BE2C (cell line): ENCODE results near the gene NFILZ.

Source experiments
- DNase-seq: peaks from one replicate; pipeline ENCODE4 v3.0.0-alpha.2; 2020
- H3K27me3 ChIP-seq: fragments of 250-450 bp; sonication (Bioruptor Pico); 2 replicates; pipeline ENCODE4 v1.5.1; 2020; ENCODE audit warnings: mild to moderate bottlenecking
- H3K36me3 ChIP-seq: fragments of 250-450 bp; sonication (Bioruptor Pico); 2 replicates; pipeline ENCODE4 v1.5.1; 2020; ENCODE audit warnings: mild to moderate bottlenecking
- H3K4me1 ChIP-seq: fragments of 250-450 bp; sonication (Bioruptor Pico); 2 replicates; pipeline ENCODE4 v1.5.1; 2020
- H3K4me3 ChIP-seq: 2 replicates; pipeline ENCODE4 v1.5.1; 2011; ENCODE audit warnings: low read depth, low read length
- H3K9me3 ChIP-seq: fragments of 250-450 bp; sonication (Bioruptor Pico); 2 replicates; pipeline ENCODE4 v1.5.1; 2020
- TF ChIP-seq, protein P1 (sequence below): IDR thresholded peaks from 2 replicates; pipeline ENCODE4 v1.5.1; 2012; ENCODE audit warnings: mild to moderate bottlenecking, low read depth, low read length

NFILZ gene

DNA sequence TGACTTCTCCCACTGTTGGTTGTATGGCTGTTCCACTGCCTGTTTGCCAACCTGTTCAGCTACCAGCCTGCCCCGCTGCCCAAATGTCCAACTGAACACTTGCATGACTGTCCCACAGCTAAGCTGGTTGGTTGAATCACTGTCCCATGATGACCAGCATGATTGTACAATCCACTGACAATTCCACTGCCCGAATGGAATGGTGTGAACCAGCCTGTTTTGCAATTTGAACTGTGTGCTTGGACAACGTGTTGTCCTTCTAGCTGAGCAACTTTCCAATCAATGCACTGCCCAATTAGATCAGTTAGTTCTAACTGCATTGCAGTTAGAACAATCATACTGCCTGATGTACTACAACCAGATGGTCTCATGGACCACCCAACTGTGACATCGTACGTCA lies 28.6 kb upstream of the NFILZ start:
- no peaks in the 10 kb centered on the region for H3K27me3 ChIP-seq
- TF ChIP-seq, protein P1, sequence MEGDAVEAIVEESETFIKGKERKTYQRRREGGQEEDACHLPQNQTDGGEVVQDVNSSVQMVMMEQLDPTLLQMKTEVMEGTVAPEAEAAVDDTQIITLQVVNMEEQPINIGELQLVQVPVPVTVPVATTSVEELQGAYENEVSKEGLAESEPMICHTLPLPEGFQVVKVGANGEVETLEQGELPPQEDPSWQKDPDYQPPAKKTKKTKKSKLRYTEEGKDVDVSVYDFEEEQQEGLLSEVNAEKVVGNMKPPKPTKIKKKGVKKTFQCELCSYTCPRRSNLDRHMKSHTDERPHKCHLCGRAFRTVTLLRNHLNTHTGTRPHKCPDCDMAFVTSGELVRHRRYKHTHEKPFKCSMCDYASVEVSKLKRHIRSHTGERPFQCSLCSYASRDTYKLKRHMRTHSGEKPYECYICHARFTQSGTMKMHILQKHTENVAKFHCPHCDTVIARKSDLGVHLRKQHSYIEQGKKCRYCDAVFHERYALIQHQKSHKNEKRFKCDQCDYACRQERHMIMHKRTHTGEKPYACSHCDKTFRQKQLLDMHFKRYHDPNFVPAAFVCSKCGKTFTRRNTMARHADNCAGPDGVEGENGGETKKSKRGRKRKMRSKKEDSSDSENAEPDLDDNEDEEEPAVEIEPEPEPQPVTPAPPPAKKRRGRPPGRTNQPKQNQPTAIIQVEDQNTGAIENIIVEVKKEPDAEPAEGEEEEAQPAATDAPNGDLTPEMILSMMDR, result no peak
- no peak overlapping the region for H3K4me3 ChIP-seq
- no peaks in the 10 kb centered on the region; the same call in 1 of the 2 replicates for H3K9me3 ChIP-seq
- no peaks in the 10 kb centered on the region for H3K4me1 ChIP-seq
- no peak for DNase-seq
- no peaks in the 10 kb centered on the region for H3K36me3 ChIP-seq

DNA sequence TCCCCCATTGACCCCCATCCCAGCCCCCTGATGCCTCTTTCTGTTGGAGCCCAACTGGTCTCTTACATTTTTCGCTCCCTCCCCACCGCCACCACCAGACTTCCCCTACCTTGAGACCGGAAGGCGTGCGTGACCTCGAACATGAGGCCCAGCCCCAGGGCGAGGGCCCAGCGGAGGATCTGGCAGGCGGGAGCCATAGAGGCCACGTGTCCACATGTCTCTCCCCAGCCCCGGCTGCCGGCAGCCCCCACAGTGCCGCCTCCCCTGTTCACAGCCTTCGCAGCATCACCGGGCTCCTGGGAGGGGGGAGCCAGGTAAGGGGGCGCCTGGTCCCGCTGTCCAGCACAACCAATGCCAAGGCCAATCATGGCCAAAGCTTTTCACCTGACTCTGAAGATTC lies 24.9 kb upstream of the NFILZ start:
- TF ChIP-seq, protein P1, result no peak
- Histone ChIP-seq H3K36me3 (no peaks in the 10 kb centered on the region), H3K4me3 (no peak overlapping the region), H3K27me3 (peaks cover 12% of the 10 kb centered on the region), H3K9me3 (no peaks in the 10 kb centered on the region; the same call in 1 of the 2 replicates), H3K4me1 (no peaks in the 10 kb centered on the region)
- no peak for DNase-seq

DNA sequence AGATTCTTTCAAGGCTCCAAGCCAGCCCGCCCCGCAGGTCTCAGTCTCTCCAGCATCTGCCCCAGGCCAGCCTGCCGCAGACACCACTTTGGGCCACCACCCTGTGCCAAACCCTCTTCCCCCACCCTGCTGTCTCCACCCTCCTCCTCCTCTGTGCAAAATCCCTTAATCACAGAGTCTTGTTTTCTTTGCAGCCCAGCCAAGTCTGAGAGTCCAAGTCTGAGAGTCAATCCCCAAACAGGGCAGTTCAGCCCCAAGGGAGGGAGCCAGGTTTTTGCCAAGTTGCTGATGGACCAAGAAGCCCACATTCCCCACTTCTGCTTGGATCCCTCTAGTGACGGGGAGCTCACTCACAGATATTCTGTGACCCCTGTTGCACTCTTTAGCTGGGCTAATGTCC lies 23.0 kb upstream of the NFILZ start:
- TF ChIP-seq, protein P1, result no peak

DNA sequence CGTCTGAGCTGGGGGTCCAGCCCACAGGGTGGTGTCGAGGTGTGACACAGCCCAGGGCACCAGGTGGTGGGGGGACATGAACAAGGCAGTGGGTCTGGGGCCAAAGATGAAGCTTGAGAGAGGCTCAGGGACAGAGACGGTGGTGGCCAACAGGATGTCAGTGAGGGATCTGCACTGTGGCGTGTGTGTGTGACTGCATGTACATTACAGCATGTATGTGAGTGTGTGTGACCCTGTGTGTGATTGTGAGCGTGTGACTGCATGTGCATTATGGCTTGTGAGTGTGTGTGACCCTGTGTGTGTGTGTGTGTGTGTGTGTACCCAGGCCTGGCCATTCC lies 21.5 kb upstream of the NFILZ start:
- Histone ChIP-seq H3K27me3 (peaks cover 12% of the 10 kb centered on the region), H3K4me1 (no peaks in the 10 kb centered on the region), H3K36me3 (no peaks in the 10 kb centered on the region), H3K9me3 (no peaks in the 10 kb centered on the region; the same call in 1 of the 2 replicates), H3K4me3 (no peak overlapping the region)
- TF ChIP-seq, protein P1, result no peak
- no peak for DNase-seq

More for the DNA sequence above, 23.0 kb upstream of the NFILZ start:
- Histone ChIP-seq H3K9me3 (no peaks in the 10 kb centered on the region; the same call in 1 of the 2 replicates), H3K4me1 (no peaks in the 10 kb centered on the region), H3K4me3 (no peak overlapping the region), H3K36me3 (no peaks in the 10 kb centered on the region), H3K27me3 (peaks cover 12% of the 10 kb centered on the region)
- DNase-seq, result no peak

DNA sequence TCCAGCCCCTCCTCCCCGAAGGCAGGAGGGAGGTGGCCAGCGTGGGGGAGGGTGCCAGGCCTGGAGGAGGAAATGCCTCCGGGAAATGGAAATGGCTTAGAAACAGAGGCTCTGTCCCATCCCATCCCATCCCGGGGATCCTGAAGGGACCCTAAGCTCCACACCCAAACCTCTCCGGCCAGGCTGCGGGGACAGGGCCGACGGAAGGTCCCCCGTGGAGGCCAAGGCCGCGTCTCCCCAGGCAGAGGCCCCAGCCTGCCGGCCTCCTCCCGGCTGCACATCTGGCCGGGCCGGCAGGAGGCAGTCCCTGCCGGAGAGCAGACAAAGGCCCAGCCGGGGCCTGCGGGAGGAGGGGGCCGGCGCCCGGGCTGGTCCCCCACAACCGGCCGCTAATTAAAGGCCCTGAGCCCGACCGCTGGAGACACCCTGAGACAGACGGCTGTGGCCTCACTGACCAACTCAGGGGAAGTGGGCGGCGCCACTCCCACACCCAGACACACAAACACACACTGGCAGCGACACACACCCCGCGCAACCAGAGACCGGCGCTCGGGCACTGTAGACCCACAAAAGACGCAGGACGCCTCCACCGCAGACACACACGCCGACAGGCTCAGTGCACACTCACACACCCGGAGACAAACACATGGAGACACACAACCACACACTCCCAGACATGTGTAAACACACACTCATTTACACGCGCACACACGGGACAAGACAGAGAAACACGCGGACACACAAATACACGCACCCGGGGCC lies 21.0 kb upstream of the NFILZ start:
- Histone ChIP-seq H3K4me3 (no peak overlapping the region), H3K27me3 (peaks cover 12% of the 10 kb centered on the region), H3K9me3 (no peaks in the 10 kb centered on the region; the same call in 1 of the 2 replicates), H3K4me1 (no peaks in the 10 kb centered on the region), H3K36me3 (no peaks in the 10 kb centered on the region)
- no peak for DNase-seq
- TF ChIP-seq, protein P1, result no peak
